Right atrium auricular region (tissue), 2 donors: Measurements from ENCODE around the gene TMEM108. TPM values are rescaled to one million over a fixed set of nuclear protein-coding genes. Genes with fewer than 3 reads are reported as not detected.

Experiments
- DNase-seq: peaks from one replicate; pipeline ENCODE4 v3.0.0-alpha.2; 2019; ENCODE audit warnings: low spot score
- H3K27ac ChIP-seq, 2 donors: fragments of 200-600 bp; sonication (generic); 1 replicate in 1 of 2; 2 replicates in 1 of 2; pipeline ENCODE4 v1.5.1; 2016 to 2019
- H3K27me3 ChIP-seq, 2 donors: fragments of 200-600 bp; sonication (generic); one replicate each; pipeline versions ENCODE4 v1.5.1 to v1.6.0; 2017 to 2019
- H3K36me3 ChIP-seq: fragments of 200-600 bp; sonication (generic); one replicate; pipeline ENCODE4 v1.5.1; 2016
- H3K4me1 ChIP-seq, 2 donors: fragments of 200-600 bp; sonication (generic); one replicate each; pipeline versions ENCODE4 v1.5.1 to v1.6.0; 2017 to 2019
- H3K4me3 ChIP-seq, 2 donors: fragments of 200-600 bp; sonication (generic); 1 replicate in 1 of 2; 2 replicates in 1 of 2; pipeline ENCODE4 v1.5.1; 2017 to 2019; ENCODE audit warnings: mild to moderate bottlenecking in 1 of 2, moderate library complexity in 1 of 2
- H3K9me3 ChIP-seq, 2 donors: fragments of 200-600 bp; sonication (generic); one replicate each; pipeline ENCODE4 v1.5.1; 2019
- total RNA-seq, 2 donors: library from RNA; depleted of rRNA; stranded (reverse); fragments of >200 nt; gene quantifications; one replicate each; pipeline ENCODE4 v1.1.0, GENCODE V29; 2016
- TF ChIP-seq, protein P1 (sequence below), 2 donors: fragments of 200-600 bp; sonication (generic); IDR thresholded peaks; one replicate each; pipeline ENCODE4 v1.5.1; 2019; ENCODE audit warnings: antibody characterized with exemption in 2 of 2

TMEM108 gene
- total RNA-seq, 2 donors from 2014 or later = 5.1 to 5.3 TPM

- Histone ChIP-seq H3K4me3 (no peak overlapping the region), H3K4me1 (peaks cover 0 to 6% of the 10 kb centered on the region in 2 donors), H3K9me3 (no peaks in the 10 kb centered on the region), H3K27ac (no peak overlapping the region), H3K36me3 (no peaks in the 10 kb centered on the region), H3K27me3 (no peaks in the 10 kb centered on the region)
- no peak for DNase-seq
- TF ChIP-seq, protein P1, sequence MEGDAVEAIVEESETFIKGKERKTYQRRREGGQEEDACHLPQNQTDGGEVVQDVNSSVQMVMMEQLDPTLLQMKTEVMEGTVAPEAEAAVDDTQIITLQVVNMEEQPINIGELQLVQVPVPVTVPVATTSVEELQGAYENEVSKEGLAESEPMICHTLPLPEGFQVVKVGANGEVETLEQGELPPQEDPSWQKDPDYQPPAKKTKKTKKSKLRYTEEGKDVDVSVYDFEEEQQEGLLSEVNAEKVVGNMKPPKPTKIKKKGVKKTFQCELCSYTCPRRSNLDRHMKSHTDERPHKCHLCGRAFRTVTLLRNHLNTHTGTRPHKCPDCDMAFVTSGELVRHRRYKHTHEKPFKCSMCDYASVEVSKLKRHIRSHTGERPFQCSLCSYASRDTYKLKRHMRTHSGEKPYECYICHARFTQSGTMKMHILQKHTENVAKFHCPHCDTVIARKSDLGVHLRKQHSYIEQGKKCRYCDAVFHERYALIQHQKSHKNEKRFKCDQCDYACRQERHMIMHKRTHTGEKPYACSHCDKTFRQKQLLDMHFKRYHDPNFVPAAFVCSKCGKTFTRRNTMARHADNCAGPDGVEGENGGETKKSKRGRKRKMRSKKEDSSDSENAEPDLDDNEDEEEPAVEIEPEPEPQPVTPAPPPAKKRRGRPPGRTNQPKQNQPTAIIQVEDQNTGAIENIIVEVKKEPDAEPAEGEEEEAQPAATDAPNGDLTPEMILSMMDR (IDR thresholded peaks at IDR 0.05) = no peak
Observed at GRCh38 chr3:133419151-133419909, 381.1 kb downstream of the TMEM108 start.

GRCh38 chr3:133424937-133425869, 387.0 kb downstream of the TMEM108 start:
- TF ChIP-seq, protein P1 (IDR thresholded peaks at IDR 0.05) = no peak
- no peak overlapping the region for H3K27ac ChIP-seq
- no peaks in the 10 kb centered on the region for H3K9me3 ChIP-seq
- peaks cover 0 to 6% of the 10 kb centered on the region in 2 donors for H3K4me1 ChIP-seq
- no peak for DNase-seq
- no peak overlapping the region for H3K4me3 ChIP-seq
- no peaks in the 10 kb centered on the region for H3K36me3 ChIP-seq
- no peaks in the 10 kb centered on the region for H3K27me3 ChIP-seq

- no peak overlapping the region for H3K4me3 ChIP-seq
- H3K4me1 ChIP-seq = peaks cover 0 to 6% of the 10 kb centered on the region in 2 donors
- TF ChIP-seq, protein P1 (IDR thresholded peaks at IDR 0.05) = no peak
- H3K27me3 ChIP-seq = no peaks in the 10 kb centered on the region
- no peaks in the 10 kb centered on the region for H3K36me3 ChIP-seq
- H3K27ac ChIP-seq = no peak overlapping the region
- DNase-seq = no peak
- H3K9me3 ChIP-seq = no peaks in the 10 kb centered on the region
Observed at GRCh38 chr3:133425898-133426297, 387.7 kb downstream of the TMEM108 start.

DNA sequence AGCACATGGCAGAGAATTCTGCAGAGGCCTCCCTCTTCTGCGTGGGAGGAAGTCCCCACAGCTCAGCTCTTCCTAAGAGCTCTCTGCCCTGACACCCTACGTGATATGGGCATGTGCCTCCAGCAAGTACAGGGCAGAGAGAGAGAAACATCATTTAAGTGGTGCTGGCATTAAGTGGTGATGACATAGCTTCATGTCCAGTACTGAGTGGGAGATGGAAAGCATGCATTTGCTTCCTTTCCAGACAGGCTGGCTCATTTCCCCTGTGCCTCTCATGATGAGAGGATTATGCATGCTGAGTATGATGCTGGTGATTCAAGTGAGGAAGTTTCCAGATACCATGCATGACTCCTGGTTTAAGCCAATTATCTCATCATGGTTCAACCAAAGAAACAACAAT, 388.5 kb downstream of the TMEM108 start:
- H3K27me3 ChIP-seq = no peaks in the 10 kb centered on the region
- H3K4me3 ChIP-seq = no peak overlapping the region
- TF ChIP-seq, protein P1 (IDR thresholded peaks at IDR 0.05) = no peak
- DNase-seq = no peak
- no peaks in the 10 kb centered on the region for H3K36me3 ChIP-seq
- H3K9me3 ChIP-seq = no peaks in the 10 kb centered on the region
- no peak overlapping the region for H3K27ac ChIP-seq
- H3K4me1 ChIP-seq = peaks cover 0 to 6% of the 10 kb centered on the region in 2 donors

GRCh38 chr3:133428552-133428951, 390.4 kb downstream of the TMEM108 start:
- Histone ChIP-seq H3K27me3 (no peaks in the 10 kb centered on the region), H3K4me3 (no peak overlapping the region), H3K36me3 (no peaks in the 10 kb centered on the region), H3K4me1 (peaks cover 0 to 3% of the 10 kb centered on the region in 2 donors), H3K9me3 (no peaks in the 10 kb centered on the region), H3K27ac (no peak overlapping the region)
- DNase-seq = no peak
- TF ChIP-seq, protein P1 (IDR thresholded peaks at IDR 0.05) = no peak
